GM21737 (cell line): ENCODE results near the gene KPNA5.
"Not testable (repeated sequence)": the region's sequence is repeated elsewhere in the genome, so short reads cannot be mapped to it uniquely, and the experiment has no call there.

ENCODE experiments used
- ATAC-seq: cut with Tn5 transposase; IDR thresholded peaks from one replicate; pipeline ENCODE4 v1.9.1; 2021; ENCODE audit warnings: mild to moderate bottlenecking, moderate library complexity; ENCODE audit not compliant: unreplicated experiment

Gene KPNA5

GRCh38 chr6:116680880-116681672 is at the start of gene KPNA5:
KPNA5 (plus strand) TSS chr6:116681211; CDS start chr6:116681335, 124 bp downstream.
- peak; percentile 94 for ATAC-seq

GRCh38 chr6:116631379-116631990 is 49.5 kb upstream of the KPNA5 start:
- peak; percentile 91 for ATAC-seq

GRCh38 chr6:116633685-116634084 is 47.3 kb upstream of the KPNA5 start:
- no peak for ATAC-seq

- ATAC-seq = no peak
Observed at GRCh38 chr6:116648156-116648555, 32.9 kb upstream of the KPNA5 start.

GRCh38 chr6:116649129-116649528 is 31.9 kb upstream of the KPNA5 start:
- ATAC-seq = no peak

GRCh38 chr6:116651916-116652315 is 29.1 kb upstream of the KPNA5 start:
- no peak for ATAC-seq

- ATAC-seq = no peak
Observed at GRCh38 chr6:116661594-116661993, 19.4 kb upstream of the KPNA5 start.

- no peak for ATAC-seq
Observed at GRCh38 chr6:116662202-116662601, 18.8 kb upstream of the KPNA5 start.

- no peak for ATAC-seq
Observed at GRCh38 chr6:116663308-116663707, 17.7 kb upstream of the KPNA5 start.

GRCh38 chr6:116664169-116664568 is 16.8 kb upstream of the KPNA5 start:
- not testable (repeated sequence) for ATAC-seq

GRCh38 chr6:116665464-116665863 is 15.5 kb upstream of the KPNA5 start:
- no peak for ATAC-seq

- peak; percentile 36 for ATAC-seq
Observed at GRCh38 chr6:116666869-116667268, 14.1 kb upstream of the KPNA5 start.

GRCh38 chr6:116667623-116668022 is 13.4 kb upstream of the KPNA5 start:
- peak; percentile 38 for ATAC-seq

- no peak for ATAC-seq
Observed at GRCh38 chr6:116672306-116672705, 8.7 kb upstream of the KPNA5 start.

- no peak for ATAC-seq
Observed at GRCh38 chr6:116676021-116676420, 5.0 kb upstream of the KPNA5 start.

GRCh38 chr6:116682334-116682712 is 1.3 kb downstream of the KPNA5 start:
- peak; percentile 31 for ATAC-seq

GRCh38 chr6:116685437-116685993 is 4.5 kb downstream of the KPNA5 start:
- no peak for ATAC-seq

GRCh38 chr6:116686475-116687101 is 5.6 kb downstream of the KPNA5 start:
- ATAC-seq = not testable (repeated sequence)

GRCh38 chr6:116691154-116691553 is 10.1 kb downstream of the KPNA5 start:
- no peak for ATAC-seq

GRCh38 chr6:116692873-116693272 is 11.9 kb downstream of the KPNA5 start:
- not testable (repeated sequence) for ATAC-seq

- not testable (repeated sequence) for ATAC-seq
Observed at GRCh38 chr6:116693275-116693674, 12.3 kb downstream of the KPNA5 start.

GRCh38 chr6:116695401-116695800 is 14.4 kb downstream of the KPNA5 start:
- ATAC-seq = peak; percentile 92
